HG03103 (cell line): ENCODE data around the gene WDR45B.
"Not testable (repeated sequence)": the region's sequence is repeated elsewhere in the genome, so short reads cannot be mapped to it uniquely, and the experiment has no call there.

Experiments used
- ATAC-seq: cut with Tn5 transposase; IDR thresholded peaks from one replicate; pipeline ENCODE4 v1.9.1; 2021; ENCODE audit warnings: low read depth; ENCODE audit not compliant: unreplicated experiment

Gene WDR45B

DNA sequence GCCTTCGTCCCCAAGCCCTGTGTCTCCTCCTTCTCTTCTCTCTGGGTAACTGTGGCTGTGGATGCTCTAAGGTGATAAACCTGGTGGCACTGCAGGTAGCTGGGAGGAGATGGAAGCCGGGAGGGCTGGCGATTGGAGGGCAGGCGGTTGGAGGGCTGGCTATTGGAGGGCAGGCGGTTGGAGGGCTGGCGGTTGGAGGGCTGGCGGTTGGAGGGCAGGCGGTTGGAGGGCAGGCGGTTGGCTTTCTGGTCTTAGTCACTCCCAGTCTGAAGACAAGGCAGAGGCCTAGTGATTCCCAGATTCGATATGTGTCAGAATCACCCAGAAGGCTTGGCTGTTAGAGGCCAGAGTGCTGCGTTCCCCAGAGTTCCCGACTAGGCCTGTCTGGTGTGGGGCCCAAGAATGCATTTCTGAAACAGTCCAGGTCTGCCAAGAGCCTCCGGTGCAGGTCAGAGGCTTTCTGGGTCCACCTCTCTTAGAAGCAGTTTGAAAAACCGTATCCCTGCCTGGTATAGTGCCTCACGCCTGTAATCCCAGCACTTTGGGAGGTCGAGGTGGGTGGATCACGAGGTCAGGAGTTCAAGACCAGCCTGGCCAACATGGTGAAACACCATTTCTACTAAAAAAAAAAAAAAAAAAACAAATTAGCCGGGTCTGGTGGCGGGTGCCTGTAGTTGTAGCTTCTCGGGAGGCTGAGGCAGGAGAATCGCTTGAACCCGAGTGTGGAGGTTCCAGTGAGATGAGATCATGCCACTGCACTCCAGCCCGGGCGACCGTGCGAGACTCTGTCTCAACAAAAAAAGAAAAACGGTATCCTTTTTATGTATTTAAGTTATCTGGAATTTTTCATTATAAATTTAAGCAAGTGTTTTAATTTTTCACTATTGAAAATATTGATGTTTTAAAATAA is 59.7 kb downstream of the WDR45B start:
- no peak for ATAC-seq

DNA sequence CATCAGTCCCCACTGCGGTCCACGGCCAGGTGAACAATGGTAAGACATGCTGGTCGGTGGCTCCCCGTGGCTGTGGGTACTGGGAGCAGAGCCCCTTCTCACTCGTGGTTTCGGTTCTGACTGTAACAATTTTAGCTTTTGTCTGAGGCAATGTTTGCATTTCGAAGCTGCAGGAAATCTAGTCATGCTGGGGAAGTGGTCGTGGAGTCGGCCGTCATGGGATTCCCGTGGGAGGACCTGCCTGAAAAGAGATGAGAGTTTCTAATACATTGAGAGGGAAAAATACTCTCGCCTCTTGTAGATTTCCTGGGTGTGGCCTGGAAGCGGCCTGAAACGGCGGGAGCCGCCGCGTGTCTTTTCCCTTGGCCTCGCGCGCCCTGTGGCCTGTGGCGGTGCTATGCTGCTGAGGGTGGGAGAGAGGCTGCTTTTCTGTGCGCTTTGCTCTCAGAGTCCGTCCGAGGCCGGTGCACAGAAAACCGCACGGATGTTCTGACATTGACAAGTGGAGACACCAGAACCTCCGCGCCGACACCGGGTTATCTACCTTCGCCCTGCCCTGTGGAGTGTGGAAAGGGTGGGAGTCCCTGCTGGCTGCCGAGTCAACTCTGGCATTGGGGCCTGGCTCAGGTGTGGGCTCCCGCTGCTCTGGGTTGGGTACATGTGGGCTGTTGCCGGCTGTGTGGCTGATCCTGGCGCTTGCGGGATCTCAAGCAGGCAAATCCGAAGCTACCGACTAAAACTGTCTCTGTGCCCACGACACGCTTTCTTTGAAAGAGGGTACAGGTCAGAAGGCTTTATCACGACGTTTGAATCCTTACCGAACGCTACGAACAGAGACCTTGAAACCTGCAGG is 60.8 kb downstream of the WDR45B start:
- no peak for ATAC-seq

DNA sequence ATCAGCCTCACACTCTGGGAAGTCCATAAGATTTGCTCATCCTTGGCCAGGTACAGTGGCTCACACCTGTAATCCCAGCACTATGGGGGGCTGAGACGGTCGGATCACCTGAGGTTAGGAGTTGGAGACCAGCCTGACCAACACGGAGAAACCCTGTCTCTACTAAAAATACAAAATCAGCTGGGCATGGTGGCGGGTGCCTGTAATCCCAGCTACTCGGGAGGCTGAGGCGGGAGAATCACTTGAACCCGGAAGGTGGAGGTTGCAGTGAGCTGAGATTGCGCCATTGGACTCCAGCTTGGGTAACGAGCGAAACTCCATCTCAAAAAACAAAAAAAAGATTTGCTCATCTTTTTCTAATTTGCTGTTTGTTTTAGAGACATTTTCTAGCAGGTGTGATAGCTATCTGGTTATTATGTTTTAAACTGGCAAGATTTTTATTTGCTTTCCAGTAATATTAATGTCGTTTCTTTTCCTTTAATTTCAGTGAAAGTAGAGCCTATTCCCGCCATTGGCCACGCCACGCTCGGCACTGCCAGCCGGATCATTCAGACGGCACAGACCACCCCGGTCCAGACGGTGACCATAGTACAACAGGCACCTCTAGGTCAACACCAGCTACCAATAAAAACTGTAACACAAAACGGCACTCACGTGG is 61.5 kb downstream of the WDR45B start:
- ATAC-seq: no peak

DNA sequence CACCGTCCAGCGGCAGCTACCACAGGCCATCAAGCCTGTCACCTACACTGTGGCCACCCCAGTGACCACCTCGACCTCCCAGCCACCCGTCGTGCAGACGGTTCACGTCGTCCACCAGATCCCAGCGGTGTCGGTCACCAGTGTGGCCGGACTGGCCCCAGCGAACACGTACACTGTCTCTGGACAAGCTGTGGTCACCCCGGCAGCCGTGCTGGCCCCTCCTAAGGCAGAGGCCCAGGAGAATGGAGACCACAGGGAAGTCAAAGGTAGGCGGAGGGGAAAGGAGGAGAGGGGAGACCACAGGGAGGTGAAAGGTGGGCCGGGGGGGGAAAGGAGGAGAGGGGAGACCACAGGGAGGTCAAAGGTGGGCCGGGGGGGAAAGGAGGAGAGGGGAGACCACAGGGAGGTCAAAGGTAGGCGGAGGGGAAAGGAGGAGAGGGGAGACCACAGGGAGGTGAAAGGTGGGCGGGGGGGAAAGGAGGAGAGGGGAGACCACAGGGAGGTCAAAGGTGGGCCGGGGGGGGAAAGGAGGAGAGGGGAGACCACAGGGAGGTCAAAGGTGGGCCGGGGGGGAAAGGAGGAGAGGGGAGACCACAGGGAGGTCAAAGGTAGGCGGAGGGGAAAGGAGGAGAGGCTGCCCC is 62.2 kb downstream of the WDR45B start:
- ATAC-seq: not testable (repeated sequence)

DNA sequence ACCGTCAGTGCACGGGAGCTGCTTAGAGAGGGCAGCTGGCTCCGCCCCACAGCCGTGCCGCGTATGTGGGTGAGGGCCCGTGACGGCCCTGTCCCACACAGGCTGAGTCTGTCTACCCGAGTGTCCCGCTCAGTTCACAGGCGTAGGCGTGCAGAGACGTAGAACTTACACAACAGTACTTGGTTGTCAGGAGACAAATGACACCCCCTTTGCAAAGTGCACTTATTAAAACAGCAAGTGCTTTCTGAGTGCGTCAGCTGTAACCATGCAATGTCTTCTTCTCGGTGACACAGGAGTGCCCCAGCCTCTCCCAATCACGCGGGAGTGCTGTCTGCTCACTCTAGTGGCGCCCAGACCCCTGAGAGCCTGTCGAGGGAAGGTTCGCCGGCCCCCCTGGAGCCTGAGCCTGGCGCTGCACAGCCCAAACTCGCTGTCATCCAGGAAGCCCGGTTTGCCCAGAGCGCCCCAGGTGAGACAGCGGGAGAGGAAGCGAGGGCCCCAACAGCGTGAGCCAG is 64.5 kb downstream of the WDR45B start:
- no peak for ATAC-seq

DNA sequence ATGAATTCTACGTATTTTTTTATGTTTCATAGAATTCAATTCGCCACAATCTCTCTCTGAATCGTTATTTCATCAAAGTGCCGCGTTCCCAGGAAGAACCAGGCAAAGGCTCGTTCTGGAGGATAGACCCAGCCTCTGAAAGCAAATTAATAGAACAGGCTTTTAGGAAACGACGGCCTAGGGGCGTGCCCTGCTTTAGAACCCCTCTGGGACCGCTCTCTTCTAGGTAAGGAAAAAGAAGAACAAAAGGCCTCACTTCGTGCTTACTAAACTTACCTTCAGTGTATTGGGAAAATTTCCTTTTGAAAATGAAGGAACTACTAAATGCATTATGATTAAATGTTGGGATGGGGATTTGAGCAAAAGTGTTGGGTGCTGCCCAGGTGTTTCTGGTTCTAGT is 65.5 kb downstream of the WDR45B start:
- no peak for ATAC-seq

DNA sequence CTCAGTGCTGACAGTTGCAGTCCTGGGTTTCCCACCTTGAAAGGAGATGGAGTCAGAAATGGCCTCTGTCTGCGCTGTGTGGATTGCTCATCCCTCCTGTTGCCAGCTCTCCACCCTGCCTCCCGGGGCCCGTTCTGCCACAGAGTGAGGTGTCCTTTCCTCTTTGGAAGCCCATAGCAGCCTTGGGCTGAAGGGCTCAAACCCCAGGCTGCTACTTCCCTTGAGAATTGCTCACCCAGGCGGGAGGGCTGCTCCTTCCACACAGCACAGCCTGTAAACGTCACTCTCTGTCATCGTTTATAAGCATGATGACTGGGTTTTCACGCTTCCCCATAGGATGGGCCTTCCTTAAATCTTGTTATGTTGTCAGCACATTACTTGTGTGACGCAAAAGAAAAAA is 66.0 kb downstream of the WDR45B start:
- no peak for ATAC-seq

DNA sequence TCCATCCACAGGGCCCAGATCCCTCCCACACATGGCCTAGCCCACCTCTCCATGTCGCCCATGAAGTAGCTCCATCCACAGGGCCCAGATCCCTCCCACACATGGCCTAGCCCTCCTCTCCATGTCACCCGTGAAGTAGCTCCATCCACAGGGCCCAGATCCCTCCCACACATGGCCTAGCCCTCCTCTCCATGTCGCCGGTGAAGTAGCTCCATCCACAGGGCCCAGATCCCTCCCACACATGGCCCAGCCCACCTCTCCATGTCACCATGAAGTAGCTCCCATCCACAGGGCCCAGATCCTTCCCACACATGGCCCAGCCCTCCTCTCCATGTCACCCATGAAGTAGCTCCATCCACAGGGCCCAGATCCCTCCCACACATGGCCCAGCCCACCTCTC is 68.3 kb downstream of the WDR45B start:
- ATAC-seq: not testable (repeated sequence)

DNA sequence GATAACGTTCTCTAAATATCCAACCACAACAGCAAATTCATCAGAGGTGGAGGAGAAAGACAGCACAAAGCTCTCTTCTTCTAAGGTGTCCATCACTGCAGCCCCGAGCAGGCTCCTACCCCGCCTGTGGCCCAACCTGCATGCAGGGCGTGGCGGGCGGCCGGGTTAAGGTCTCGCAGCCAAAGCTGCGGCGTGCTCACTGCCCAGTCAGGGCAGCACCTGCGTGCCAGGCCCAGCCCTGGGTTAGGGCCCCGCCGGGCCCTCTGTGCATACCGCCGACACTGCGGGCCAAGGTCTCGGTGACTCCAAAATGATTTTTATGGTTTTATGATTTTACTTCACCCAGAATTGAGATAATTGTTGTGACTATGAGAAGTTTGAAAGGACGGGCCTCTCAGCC is 70.9 kb downstream of the WDR45B start:
- no peak for ATAC-seq

DNA sequence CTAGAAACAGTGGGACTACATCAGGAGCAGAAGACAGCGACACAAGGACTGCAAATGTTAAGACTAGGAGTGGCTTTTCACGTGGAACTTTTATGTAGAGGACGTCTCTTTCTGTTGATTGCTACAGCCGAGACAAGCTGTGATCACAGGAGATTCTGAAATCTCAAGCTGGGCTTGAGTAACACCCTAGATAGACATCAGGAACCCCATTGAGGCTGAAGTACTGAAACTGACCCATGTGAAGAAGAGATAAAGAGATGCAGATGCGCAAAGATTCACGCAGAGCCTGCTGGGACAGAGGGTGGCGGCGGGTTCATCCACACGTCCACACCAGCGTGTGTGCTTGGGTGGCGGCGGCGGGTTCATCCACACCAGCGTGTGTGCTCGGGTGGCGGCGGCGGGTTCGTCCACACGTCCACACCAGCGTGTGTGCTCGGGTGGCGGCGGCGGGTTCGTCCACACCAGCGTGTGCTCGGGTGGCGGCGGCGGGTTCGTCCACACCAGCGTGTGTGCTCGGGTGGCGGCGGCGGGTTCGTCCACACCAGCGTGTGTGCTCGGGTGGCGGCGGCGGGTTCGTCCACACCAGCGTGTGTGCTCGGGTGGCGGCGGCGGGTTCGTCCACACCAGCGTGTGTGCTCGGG is 72.5 kb downstream of the WDR45B start:
- not testable (repeated sequence) for ATAC-seq

DNA sequence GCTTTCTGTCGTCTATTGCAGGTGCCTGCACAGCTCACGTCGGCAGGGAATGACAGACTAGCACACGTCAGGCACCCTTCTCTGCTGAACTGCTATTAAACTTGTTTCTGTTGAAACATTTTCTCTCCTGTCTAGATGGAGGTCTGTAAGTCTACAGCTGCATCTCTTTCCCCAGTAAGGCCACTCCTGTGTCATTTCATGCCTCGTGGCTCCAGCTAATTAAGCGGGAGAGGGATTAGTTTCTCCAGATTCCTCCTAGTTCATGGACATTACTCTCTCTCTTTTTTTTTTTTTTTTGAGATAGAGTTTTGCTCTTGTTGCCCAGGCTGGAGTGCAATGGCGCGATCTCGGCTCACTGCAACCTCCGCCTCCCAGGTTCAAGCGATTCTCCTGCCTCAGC is 74.2 kb downstream of the WDR45B start:
- no peak for ATAC-seq

DNA sequence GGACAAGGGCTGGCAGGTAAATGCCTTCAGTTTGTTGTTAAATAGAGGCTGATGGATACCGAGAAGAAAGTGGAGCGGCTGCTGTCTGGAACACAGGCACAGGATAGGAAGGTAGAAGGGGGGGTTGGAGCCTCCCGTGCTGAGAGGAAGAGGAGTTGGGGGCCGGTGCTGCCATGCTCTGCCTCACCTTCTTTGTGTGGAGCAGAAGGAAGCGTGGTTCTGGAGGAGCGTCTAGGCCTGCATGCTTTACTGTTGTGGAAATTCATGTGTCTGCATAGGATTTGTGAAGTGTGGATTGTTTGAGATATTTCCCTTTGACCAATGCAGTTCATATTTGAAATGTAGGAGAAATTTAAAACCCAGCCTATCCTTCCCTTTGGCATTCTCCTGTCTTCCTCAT is 76.4 kb downstream of the WDR45B start:
- ATAC-seq: no peak

DNA sequence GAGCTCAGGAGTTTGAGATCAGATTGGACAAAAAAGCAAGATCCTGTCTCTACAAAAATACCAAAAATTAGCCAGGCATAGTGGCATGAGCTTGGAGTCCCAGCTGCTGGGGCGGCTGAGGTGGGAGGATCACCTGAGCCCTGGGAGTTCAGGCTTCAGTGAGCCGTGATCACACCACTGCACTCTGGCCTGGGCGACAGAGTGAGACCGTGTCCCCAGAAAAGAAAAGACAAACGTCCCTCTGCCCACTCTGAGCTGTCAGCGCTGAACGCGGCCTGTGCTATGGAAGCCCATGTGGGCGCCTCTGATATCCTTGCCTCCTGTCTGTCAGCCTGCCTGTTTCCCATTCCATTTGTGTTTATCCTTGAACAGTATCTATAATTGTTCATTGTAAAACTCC is 78.0 kb downstream of the WDR45B start:
- no peak for ATAC-seq

DNA sequence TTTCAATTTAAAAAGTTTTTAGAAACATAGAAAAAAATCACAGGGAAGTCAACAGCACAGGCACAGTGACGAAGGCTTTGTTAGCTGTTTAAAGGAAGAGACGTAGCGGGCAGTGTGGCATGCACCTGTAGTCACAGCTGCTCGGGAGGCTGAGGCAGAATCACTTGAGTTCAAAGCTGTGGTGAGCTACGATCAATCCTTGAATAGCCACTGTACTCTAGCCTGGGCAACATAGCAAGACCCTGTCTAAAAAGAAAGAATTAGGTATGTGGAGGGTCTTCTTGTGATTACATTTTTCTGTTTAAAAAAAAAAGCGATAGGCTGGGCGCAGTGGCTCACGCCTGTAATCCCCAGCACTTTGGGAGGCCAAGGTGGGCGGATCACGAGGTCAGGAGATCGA is 78.6 kb downstream of the WDR45B start:
- no peak for ATAC-seq

DNA sequence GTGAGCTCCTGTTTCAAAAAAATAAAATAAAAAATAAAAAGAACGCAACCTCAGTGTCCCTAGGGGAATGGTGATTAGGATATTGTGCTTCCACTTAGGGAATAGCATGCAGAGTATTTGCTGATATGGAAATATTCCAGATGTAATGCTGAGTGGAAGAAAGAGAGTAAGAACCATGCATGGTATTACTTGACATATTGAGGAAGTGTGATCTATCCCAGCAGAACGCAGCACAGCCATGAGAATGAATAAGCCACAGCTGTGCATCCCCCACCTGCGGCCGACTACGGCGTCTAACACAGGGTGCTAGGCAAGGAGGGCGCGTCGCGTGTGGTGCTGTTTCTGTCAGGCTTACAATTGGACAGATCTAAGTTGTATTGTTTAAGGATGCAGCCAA is 79.2 kb downstream of the WDR45B start:
- no peak for ATAC-seq

DNA sequence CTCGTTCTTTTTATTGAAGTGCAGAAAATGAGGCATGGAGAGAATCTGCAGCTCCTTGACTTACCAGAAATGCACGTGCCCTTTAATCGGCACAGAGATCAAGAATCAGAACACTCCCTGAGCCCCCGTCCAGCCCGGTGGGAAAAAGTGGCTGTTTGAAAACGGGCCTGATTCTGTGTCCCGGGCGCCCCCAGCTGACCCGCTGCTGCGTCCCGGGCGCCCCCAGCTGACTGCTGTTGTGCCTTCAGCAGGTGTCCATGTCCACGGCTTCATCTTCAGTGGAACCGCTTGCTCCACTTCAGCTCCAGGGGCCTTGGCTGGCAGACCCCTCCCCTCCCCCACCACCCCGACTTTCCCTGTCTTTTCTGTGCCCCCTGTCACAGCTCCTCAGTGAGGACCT is 81.0 kb downstream of the WDR45B start:
- no peak for ATAC-seq

DNA sequence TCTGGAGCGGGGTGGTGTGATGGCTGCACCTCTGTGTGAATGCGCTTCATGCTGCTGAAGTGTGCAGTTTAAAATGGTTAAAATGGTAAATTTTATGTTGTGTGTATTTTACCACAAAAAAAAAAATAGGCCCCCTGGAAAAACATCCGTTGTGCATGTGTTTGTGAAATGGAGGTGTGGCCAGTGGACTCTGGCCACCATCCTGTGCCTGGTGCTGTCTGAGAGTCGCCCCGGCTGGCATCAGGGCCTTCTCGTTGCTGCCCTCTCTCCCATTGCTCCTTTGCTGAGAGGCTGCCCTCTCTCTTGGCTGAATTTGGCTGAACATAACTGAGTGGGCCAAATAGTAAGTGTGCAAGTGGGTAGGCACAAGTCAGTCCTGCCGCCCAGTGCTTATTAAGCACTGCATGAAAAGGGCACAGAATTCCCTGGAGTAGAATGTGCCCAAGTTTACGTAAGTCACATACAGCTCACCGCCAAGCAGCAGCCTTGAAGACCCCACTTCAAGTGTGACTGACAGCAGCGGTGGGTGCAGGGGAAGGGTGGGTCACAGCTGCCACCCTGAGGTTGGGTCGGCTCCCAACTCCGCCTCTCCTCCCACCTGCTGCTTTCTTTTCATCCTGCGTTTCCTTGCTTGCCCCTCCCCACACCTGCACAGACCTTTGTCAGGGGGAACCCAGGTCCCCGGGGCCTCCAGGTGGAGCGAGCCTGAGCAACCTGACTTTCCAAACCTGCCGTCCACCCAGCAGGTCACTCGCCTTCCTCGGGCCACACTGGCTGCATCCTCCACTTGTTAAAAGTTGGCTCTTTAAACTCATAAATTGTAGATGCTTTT is 81.9 kb downstream of the WDR45B start:
- ATAC-seq: no peak

DNA sequence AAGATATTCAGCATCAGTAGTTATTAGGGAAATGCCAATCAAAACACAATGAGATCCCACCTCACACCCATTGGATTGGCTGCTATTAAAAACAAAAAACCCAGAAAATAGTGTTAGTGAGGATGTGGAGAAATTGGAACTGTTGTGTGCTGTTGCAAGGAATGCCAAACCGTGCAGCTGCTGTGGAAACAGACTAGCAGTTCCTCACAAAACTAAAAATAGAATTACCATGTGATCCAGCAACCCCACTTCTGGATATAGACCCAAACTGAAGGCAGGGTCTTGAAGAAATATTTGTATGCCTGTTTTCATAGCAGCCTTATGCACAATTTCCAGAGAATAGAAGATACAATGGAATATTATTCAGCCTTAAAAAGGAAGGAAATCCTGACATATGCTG is 82.7 kb downstream of the WDR45B start:
- ATAC-seq: no peak
